Tibial nerve (tissue), 4 donors: Measurements from ENCODE around the gene ZNF665. TPM values are rescaled to one million over a fixed set of nuclear protein-coding genes. Genes with fewer than 3 reads are reported as not detected.

ENCODE experiments used
- DNase-seq, 2 donors: peaks; one replicate each; pipeline ENCODE4 v3.0.0-alpha.2; 2019; ENCODE audit warnings: low spot score in 2 of 2
- H3K27ac ChIP-seq, 4 donors: fragments of 200-600 bp; sonication (generic) in 3 of 4; one replicate each; pipeline ENCODE4 v1.5.1; 2017 to 2019; ENCODE audit warnings: mild to moderate bottlenecking in 1 of 4
- H3K27me3 ChIP-seq, 2 donors: fragments of 200-600 bp; sonication (generic) in 1 of 2; one replicate each; pipeline versions ENCODE4 v1.5.1 to v1.6.0; 2017 to 2019
- H3K36me3 ChIP-seq, 3 donors: fragments of 200-600 bp; sonication (generic); one replicate each; pipeline ENCODE4 v1.5.1; 2018 to 2019
- H3K4me1 ChIP-seq, 4 donors: fragments of 200-600 bp; sonication (generic) in 3 of 4; one replicate each; pipeline ENCODE4 v1.5.1; 2017 to 2019
- H3K4me3 ChIP-seq, 4 donors: fragments of 200-600 bp; sonication (generic) in 3 of 4; one replicate each; pipeline ENCODE4 v1.5.1; 2017 to 2019; ENCODE audit warnings: mild to moderate bottlenecking in 1 of 4, moderate library complexity in 1 of 4
- H3K9me3 ChIP-seq, 4 donors: fragments of 200-600 bp; sonication (generic) in 3 of 4; one replicate each; pipeline ENCODE4 v1.5.1; 2017 to 2019
- EP300 ChIP-seq, 2 donors: sonication (generic); formaldehyde crosslinking; IDR thresholded peaks; one replicate each; pipeline ENCODE4 v1.6.1; 2017; ENCODE audit warnings: antibody characterized with exemption in 2 of 2, mild to moderate bottlenecking in 1 of 2
- POLR2A ChIP-seq, 2 donors: fragments of 450-650 bp; IDR thresholded peaks; one replicate each; pipeline ENCODE4 v1.6.1; 2017; ENCODE audit warnings: antibody characterized with exemption in 2 of 2, mild to moderate bottlenecking in 2 of 2, moderate library complexity in 2 of 2
- WGBS, 2 donors: methylation state at CpG; one replicate each; pipeline ENCODE4 v1.1.5; 2018; 5-methylcytosine and 5-hydroxymethylcytosine counted together
- total RNA-seq, 4 donors: library from RNA; depleted of rRNA; stranded (reverse); fragments of >200 nt; gene quantifications; one replicate each; pipeline ENCODE4 v1.1.0, GENCODE V29; 2016
- TF ChIP-seq, protein P1 (sequence below), 5 experiments: fragments of 200-600 bp in 3 of 5; fragments of 450-650 bp in 2 of 5; sonication (generic) in 3 of 5; IDR thresholded peaks; one replicate each; pipeline ENCODE4 v1.5.1; 2016 to 2019; ENCODE audit warnings: antibody characterized with exemption in 5 of 5, mild to moderate bottlenecking in 3 of 5, moderate library complexity in 2 of 5

ZNF665 gene
- total RNA-seq, 4 donors from 2014 or later = 5.4 to 19.6 (median 6.1) TPM

DNA sequence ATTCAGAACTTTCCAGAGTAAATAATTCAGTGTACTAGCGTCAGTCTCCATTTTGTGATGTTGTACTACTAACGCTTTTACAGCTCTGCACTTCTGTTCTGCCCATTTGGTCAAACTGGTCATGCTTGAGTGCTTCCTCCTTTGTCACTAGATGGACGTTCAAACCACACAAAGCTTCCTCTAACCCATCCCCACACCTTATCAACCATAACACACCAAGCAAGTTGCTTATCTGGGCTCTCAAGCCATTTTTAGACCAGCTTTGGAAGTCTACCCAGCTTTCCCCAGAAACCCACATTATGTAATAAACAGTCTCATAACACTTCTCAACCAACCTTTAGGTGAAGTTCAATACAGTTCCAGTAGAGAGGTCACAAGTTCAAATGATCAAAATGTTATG, 32.0 kb downstream of the ZNF665 start:
- peaks cover 0 to 58% (median 15%) of the 10 kb centered on the region in 4 donors for H3K9me3 ChIP-seq
- 53 to 81% methylated on average over 3 of the region's 3 CpGs for WGBS, 2 donors
- no peak for TF ChIP-seq EP300 (IDR thresholded peaks at IDR 0.05)
- TF ChIP-seq, protein P1, sequence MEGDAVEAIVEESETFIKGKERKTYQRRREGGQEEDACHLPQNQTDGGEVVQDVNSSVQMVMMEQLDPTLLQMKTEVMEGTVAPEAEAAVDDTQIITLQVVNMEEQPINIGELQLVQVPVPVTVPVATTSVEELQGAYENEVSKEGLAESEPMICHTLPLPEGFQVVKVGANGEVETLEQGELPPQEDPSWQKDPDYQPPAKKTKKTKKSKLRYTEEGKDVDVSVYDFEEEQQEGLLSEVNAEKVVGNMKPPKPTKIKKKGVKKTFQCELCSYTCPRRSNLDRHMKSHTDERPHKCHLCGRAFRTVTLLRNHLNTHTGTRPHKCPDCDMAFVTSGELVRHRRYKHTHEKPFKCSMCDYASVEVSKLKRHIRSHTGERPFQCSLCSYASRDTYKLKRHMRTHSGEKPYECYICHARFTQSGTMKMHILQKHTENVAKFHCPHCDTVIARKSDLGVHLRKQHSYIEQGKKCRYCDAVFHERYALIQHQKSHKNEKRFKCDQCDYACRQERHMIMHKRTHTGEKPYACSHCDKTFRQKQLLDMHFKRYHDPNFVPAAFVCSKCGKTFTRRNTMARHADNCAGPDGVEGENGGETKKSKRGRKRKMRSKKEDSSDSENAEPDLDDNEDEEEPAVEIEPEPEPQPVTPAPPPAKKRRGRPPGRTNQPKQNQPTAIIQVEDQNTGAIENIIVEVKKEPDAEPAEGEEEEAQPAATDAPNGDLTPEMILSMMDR (IDR thresholded peaks at IDR 0.05) = no peak
- no peak for TF ChIP-seq POLR2A (IDR thresholded peaks at IDR 0.05)

DNA sequence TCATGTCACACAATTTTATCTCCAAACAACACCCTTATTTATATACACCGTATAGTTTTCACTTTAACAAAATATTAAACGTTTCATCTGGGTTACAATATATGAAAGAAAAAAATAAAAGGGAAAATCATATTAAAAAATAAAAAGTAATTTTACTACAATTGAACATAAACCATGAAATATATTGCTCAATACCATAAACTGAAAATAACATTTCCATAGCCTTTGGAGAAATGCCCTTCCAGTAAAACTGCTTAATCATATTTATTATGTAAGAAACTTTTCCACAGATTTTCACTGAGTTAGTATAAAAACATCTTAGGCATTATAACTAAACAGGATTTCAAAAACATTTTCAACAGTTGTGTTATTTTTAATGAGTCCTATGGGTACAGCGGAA, 32.8 kb downstream of the ZNF665 start:
- Histone ChIP-seq H3K36me3 (peaks cover 0 to 37% (median 0%) of the 10 kb centered on the region in 3 donors), H3K27me3 (no peaks in the 10 kb centered on the region), H3K4me1 (peaks cover 0 to 23% (median 6%) of the 10 kb centered on the region in 4 donors), H3K27ac (no peak overlapping the region), H3K4me3 (no peak overlapping the region), H3K9me3 (peaks cover 0 to 58% (median 12%) of the 10 kb centered on the region in 4 donors)
- no peak for DNase-seq
- WGBS, 2 donors = 91 to 94% methylated on average over 3 of the region's 3 CpGs
- TF ChIP-seq, protein P1 (IDR thresholded peaks at IDR 0.05) = no peak
- TF ChIP-seq EP300 (IDR thresholded peaks at IDR 0.05) (no peak), POLR2A (IDR thresholded peaks at IDR 0.05) (no peak)

More for the DNA sequence above, 32.0 kb downstream of the ZNF665 start:
- H3K27me3 ChIP-seq = no peaks in the 10 kb centered on the region
- H3K4me3 ChIP-seq = no peak overlapping the region
- peaks cover 0 to 23% (median 6%) of the 10 kb centered on the region in 4 donors for H3K4me1 ChIP-seq
- DNase-seq = no peak
- H3K36me3 ChIP-seq = peaks cover 0 to 37% (median 0%) of the 10 kb centered on the region in 3 donors
- no peak overlapping the region for H3K27ac ChIP-seq

DNA sequence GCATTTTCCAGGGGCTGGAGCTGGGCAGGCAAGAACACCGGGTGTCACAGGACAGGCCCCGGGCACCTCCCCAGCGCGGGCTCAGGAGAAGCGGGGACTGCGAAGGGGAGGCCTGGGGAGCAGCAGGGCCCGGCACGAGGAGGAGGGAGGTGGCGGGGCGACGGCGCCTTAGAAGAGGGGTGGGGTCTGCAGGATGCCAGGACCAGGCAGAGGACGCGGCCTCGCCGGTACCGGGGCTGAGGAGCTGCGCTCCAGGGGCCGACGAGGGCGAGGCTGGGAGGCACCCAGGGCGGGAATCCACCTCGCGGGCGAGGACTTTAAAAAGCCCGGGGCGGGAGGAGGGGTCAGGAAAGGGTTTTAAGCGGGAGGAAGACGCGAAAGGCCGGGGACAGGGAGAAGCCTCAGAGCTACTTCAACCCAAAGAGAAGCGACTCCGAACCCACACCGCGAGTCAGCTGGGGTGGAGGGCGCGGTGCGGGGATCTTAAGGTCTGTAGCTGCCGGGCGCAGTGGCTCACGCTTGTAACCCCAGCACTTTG, 35.0 kb downstream of the ZNF665 start:
- Histone ChIP-seq H3K27me3 (no peaks in the 10 kb centered on the region), H3K36me3 (peaks cover 0 to 43% (median 4%) of the 10 kb centered on the region in 3 donors), H3K9me3 (peaks cover 0 to 58% (median 2%) of the 10 kb centered on the region in 4 donors), H3K4me3 (peak overlapping the region; percentile 43 to 82 (median 66)), H3K4me1 (peaks cover 0 to 23% (median 6%) of the 10 kb centered on the region in 4 donors), H3K27ac (peak overlapping the region in 3 of 4 donors; percentile 73 to 87 (median 83))
- 1 to 2% methylated on average over 41 of the region's 41 CpGs for WGBS, 2 donors
- TF ChIP-seq POLR2A (IDR thresholded peaks at IDR 0.05) (no peak), EP300 (IDR thresholded peaks at IDR 0.05) (no peak)
- TF ChIP-seq, protein P1 (IDR thresholded peaks at IDR 0.05) = no peak
- no peak for DNase-seq

DNA sequence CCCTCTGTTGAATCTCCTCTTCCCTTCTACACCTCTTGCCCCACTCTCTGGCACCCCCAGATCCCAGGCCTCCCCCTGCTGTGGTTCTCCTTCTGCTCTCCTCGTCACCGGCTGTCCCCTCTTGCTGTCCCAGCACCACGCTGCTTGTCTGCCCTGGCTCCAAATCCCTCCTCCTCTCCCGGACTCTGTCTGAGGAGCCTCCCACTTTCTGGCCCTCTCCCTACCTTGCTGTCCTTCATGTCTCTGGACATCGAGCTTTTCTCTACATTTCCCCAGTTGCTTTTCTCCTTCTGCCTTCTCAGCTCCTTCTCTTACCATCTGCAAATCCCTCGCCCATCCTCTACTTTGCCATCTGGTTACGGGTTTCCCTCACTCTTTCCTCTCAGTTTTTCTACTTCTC, 35.5 kb downstream of the ZNF665 start:
- TF ChIP-seq, protein P1 (IDR thresholded peaks at IDR 0.05) = no peak
- TF ChIP-seq POLR2A (IDR thresholded peaks at IDR 0.05) (no peak), EP300 (IDR thresholded peaks at IDR 0.05) (no peak)
- H3K4me3 ChIP-seq = peak overlapping the region; percentile 43 to 82 (median 66)
- no peaks in the 10 kb centered on the region for H3K27me3 ChIP-seq
- WGBS, 2 donors = 15 to 19% methylated on average over 7 of the region's 7 CpGs
- no peak for DNase-seq
- peaks cover 0 to 49% (median 4%) of the 10 kb centered on the region in 3 donors for H3K36me3 ChIP-seq
- peaks cover 0 to 23% (median 6%) of the 10 kb centered on the region in 4 donors for H3K4me1 ChIP-seq
- peaks cover 0 to 58% (median 2%) of the 10 kb centered on the region in 4 donors for H3K9me3 ChIP-seq
- peak overlapping the region in 3 of 4 donors; percentile 73 to 87 (median 83) for H3K27ac ChIP-seq

DNA sequence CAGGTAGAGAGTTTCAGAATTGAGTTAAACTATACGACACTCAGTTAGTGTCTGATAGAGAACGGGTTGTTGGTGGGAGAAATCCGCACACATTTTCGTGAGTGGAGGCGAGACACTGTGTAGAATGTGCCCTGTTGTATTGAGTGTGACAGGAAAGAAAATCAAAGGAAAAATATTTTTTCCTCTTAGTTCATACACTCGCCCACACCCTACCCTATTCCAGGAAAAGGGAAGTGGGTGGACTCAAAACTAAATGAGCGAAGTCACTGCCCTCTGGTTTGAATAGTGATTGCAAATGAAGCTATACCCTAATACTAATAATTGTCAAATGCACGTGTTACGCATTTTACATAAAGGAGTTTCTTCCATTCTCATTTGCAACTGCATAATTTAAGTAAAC, 36.3 kb downstream of the ZNF665 start:
- no peaks in the 10 kb centered on the region for H3K27me3 ChIP-seq
- DNase-seq = no peak
- no peak for TF ChIP-seq EP300 (IDR thresholded peaks at IDR 0.05)
- TF ChIP-seq POLR2A (IDR thresholded peaks at IDR 0.05) = no peak
- TF ChIP-seq, protein P1 (IDR thresholded peaks at IDR 0.05) = no peak
- H3K4me3 ChIP-seq = peak overlapping the region in 1 of 4 donors; percentile 82
- peak overlapping the region in 1 of 4 donors; percentile 31 for H3K27ac ChIP-seq
- peaks cover 0 to 58% (median 2%) of the 10 kb centered on the region in 4 donors for H3K9me3 ChIP-seq
- H3K36me3 ChIP-seq = peaks cover 0 to 56% (median 4%) of the 10 kb centered on the region in 3 donors
- peaks cover 0 to 23% (median 6%) of the 10 kb centered on the region in 4 donors for H3K4me1 ChIP-seq
- 72 to 79% methylated on average over 9 of the region's 9 CpGs for WGBS, 2 donors
